NCI-H446 treated with DMSO at 0.1 percent for 48 hours (cell line): Measurements from ENCODE around the gene NPAS2.

Source experiments
- DNase-seq: peaks from one replicate; lab custom pipeline; 2025; lab: John Stamatoyannopoulos, UW

The NPAS2 gene

GRCh38 chr2:100853909-100854810 is 34.2 kb downstream of the NPAS2 start:
- no peak for DNase-seq

GRCh38 chr2:100855084-100855483 is 35.1 kb downstream of the NPAS2 start:
- DNase-seq, result no peak

GRCh38 chr2:100855606-100856005 is 35.7 kb downstream of the NPAS2 start:
- no peak for DNase-seq

GRCh38 chr2:100856732-100857131 is 36.8 kb downstream of the NPAS2 start:
- no peak for DNase-seq

GRCh38 chr2:100857341-100857740 is 37.4 kb downstream of the NPAS2 start:
- DNase-seq, result no peak

- DNase-seq, result no peak
Observed at GRCh38 chr2:100857915-100858314, 38.0 kb downstream of the NPAS2 start.

- DNase-seq, result no peak
Observed at GRCh38 chr2:100859902-100860301, 40.0 kb downstream of the NPAS2 start.

GRCh38 chr2:100861340-100861739 is 41.4 kb downstream of the NPAS2 start:
- no peak for DNase-seq

- no peak for DNase-seq
Observed at GRCh38 chr2:100862081-100862480, 42.1 kb downstream of the NPAS2 start.

- DNase-seq, result no peak
Observed at GRCh38 chr2:100865816-100866460, 46.0 kb downstream of the NPAS2 start.

- DNase-seq, result no peak
Observed at GRCh38 chr2:100868083-100868482, 48.1 kb downstream of the NPAS2 start.

- no peak for DNase-seq
Observed at GRCh38 chr2:100869120-100869519, 49.2 kb downstream of the NPAS2 start.

GRCh38 chr2:100870652-100871531 is 51.0 kb downstream of the NPAS2 start:
- no peak for DNase-seq

- no peak for DNase-seq
Observed at GRCh38 chr2:100875516-100876230, 55.7 kb downstream of the NPAS2 start.

- no peak for DNase-seq
Observed at GRCh38 chr2:100876231-100876860, 56.4 kb downstream of the NPAS2 start.

GRCh38 chr2:100877555-100877954 is 57.6 kb downstream of the NPAS2 start:
- DNase-seq, result no peak

- no peak for DNase-seq
Observed at GRCh38 chr2:100878000-100878791, 58.3 kb downstream of the NPAS2 start.

- DNase-seq, result no peak
Observed at GRCh38 chr2:100879296-100879695, 59.4 kb downstream of the NPAS2 start.

GRCh38 chr2:100880036-100880435 is 60.1 kb downstream of the NPAS2 start:
- DNase-seq, result no peak

- DNase-seq, result no peak
Observed at GRCh38 chr2:100880730-100881129, 60.8 kb downstream of the NPAS2 start.
